Measurements from ENCODE around the gene FLNB. TPM values are rescaled to one million over a fixed set of nuclear protein-coding genes. Genes with fewer than 3 reads are reported as not detected.

FLNB gene
- total and polyA plus RNA-seq, 2 of the 4 experiments (the other 2 are of a cell fraction), result 78.0 to 136 TPM

DNA sequence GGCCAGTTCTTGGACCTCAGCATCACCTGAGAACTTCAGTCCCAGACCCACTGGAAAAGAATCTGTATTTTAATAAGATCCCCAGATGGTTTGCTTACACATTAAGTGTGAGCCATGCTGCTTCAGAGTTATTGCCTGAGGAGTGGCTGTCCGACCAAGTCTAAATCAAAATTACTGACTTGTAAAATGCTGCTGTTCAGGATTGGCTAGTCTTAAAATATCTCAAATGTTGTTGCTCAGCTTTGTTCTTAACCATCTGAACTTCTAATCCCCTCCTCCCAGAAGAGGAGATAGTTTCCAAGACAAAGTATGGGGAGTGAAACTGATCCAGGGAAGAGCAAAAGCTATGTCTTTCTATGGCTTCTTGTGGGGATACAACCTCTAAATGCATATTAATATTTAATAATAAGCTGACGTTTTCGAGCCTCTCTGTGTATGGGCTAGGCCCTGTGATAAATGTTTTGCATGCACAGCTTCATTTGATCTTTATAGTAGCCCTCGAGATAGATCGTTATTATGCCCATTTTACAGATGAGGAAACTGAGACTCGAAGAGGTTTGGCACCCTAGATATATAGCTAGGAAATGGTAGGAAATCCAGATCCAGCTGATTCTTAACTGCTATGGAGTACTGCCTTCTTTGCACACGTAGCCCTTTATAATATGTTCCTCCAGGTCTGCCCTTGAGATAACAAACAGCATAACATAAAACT, 150.4 kb downstream of the FLNB start:
- H3K23ac ChIP-seq (ENCODE audit: low read depth, low read length), result no peak overlapping the region
- H3K9ac ChIP-seq (ENCODE audit: low read depth, low read length), result no peak overlapping the region
- peaks cover 14 to 43% of the 10 kb centered on the region in 2 experiments; a peak in 3 of 4 replicates for H3K79me1 ChIP-seq (ENCODE audit: low read depth in 1 of 2, low read length in 2 of 2)
- peaks cover 2% of the 10 kb centered on the region; the same call in 1 of the 2 replicates for H3K9me3 ChIP-seq (ENCODE audit: control insufficient read depth, insufficient read depth, low read length)
- ATAC-seq (ENCODE audit: low read depth) (no peak), DNase-seq (no peak)
- no peak overlapping the region for H2AK5ac ChIP-seq (ENCODE audit: low read depth, low read length)
- no CpG with 5 or more reads among the region's 7 CpGs for WGBS, 2 experiments (ENCODE audit: extremely low coverage in 2 of 2, insufficient read length in 1 of 2)
- in situ Hi-C loops (cut with MboI; ENCODE audit: low sequenced_read_pairs), result no loop called here
- no peak overlapping the region for H3K4ac ChIP-seq (ENCODE audit: low read depth, low read length)
- no peak overlapping the region for H2AFZ ChIP-seq (replicated peaks; ENCODE audit: low read length, poor library complexity)
- H3K4me1 ChIP-seq (ENCODE audit: control insufficient read depth, insufficient read depth, low read length), result peaks cover 13% of the 10 kb centered on the region
- ChIA-PET POLR2A (ENCODE audit: unreplicated experiment) (no interaction called here), CTCF (interaction anchor here (1.3 to 2.3 kb wide), 2 partner anchors 9 to 23 kb away, joined by 5 to 11 read pairs; no protein-coding TSS in a partner anchor)
- H3K27me3 ChIP-seq (ENCODE audit: control insufficient read depth, insufficient read depth, low read length), result no peaks in the 10 kb centered on the region
- H2BK5ac ChIP-seq (ENCODE audit: low read depth, low read length, poor library complexity, severe bottlenecking), result no peak overlapping the region
- no peak overlapping the region for H3K4me3 ChIP-seq (ENCODE audit: insufficient read depth, low read depth, low read length)
- H4K20me1 ChIP-seq (ENCODE audit: insufficient read depth, low read length), result peaks cover 5% of the 10 kb centered on the region; the same call in 1 of the 2 replicates
- TF ChIP-seq, protein P1, sequence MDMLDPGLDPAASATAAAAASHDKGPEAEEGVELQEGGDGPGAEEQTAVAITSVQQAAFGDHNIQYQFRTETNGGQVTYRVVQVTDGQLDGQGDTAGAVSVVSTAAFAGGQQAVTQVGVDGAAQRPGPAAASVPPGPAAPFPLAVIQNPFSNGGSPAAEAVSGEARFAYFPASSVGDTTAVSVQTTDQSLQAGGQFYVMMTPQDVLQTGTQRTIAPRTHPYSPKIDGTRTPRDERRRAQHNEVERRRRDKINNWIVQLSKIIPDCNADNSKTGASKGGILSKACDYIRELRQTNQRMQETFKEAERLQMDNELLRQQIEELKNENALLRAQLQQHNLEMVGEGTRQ (IDR thresholded peaks at IDR 0.05; ENCODE audit: low read depth, low read length), result no peak
- TF ChIP-seq, protein P2, sequence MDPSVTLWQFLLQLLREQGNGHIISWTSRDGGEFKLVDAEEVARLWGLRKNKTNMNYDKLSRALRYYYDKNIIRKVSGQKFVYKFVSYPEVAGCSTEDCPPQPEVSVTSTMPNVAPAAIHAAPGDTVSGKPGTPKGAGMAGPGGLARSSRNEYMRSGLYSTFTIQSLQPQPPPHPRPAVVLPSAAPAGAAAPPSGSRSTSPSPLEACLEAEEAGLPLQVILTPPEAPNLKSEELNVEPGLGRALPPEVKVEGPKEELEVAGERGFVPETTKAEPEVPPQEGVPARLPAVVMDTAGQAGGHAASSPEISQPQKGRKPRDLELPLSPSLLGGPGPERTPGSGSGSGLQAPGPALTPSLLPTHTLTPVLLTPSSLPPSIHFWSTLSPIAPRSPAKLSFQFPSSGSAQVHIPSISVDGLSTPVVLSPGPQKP (IDR thresholded peaks at IDR 0.05; ENCODE audit: borderline replicate concordance, low read depth, low read length), result no peak
- no peak for TF ChIP-seq RAD21 (IDR thresholded peaks at IDR 0.05; ENCODE audit: low read length)
- no peak for TF ChIP-seq CEBPB (IDR thresholded peaks at IDR 0.05; ENCODE audit: low read depth, low read length)
- TF ChIP-seq BHLHE40 (IDR thresholded peaks at IDR 0.05; ENCODE audit: low read depth, low read length), result no peak
- no peak for TF ChIP-seq POLR2A (IDR thresholded peaks at IDR 0.05; ENCODE audit: low read depth, low read length)
- TF ChIP-seq MAFK (IDR thresholded peaks at IDR 0.05; ENCODE audit: low read depth, low read length), result no peak
- TF ChIP-seq NFE2L2 (IDR thresholded peaks at IDR 0.05; ENCODE audit: low read depth, low read length), result no peak
- H3K36me3 ChIP-seq (ENCODE audit: control insufficient read depth, insufficient read depth, low read length), result peaks cover 56% of the 10 kb centered on the region
- H2BK120ac ChIP-seq (ENCODE audit: low read depth, low read length), result no peak overlapping the region
- H4K91ac ChIP-seq (ENCODE audit: insufficient read depth, low read depth, low read length), result no peak overlapping the region
- H3K9me1 ChIP-seq (ENCODE audit: insufficient read depth, low read length), result peaks cover 24% of the 10 kb centered on the region
- no peak overlapping the region for H2BK20ac ChIP-seq (ENCODE audit: low read depth, low read length)
- BruUV-seq (replicated peaks), result no TSS peak
- intact Hi-C loops (cut with micrococcal nuclease), result no loop called here
- no peak overlapping the region for H2AK9ac ChIP-seq (replicated peaks; ENCODE audit: low read depth, low read length, poor library complexity)
- H3K18ac ChIP-seq (ENCODE audit: low read depth, low read length), result no peak overlapping the region
- H2BK15ac ChIP-seq (ENCODE audit: low read depth, low read length), result no peak overlapping the region
- no peak overlapping the region for H4K8ac ChIP-seq (ENCODE audit: low read depth in 2 of 2, low read length in 2 of 2)
- dilution Hi-C loops (cut with HindIII; ENCODE audit: low sequenced_read_pairs, unreplicated experiment), result no loop called here
- H3K56ac ChIP-seq (ENCODE audit: extremely low read depth, insufficient read depth, low read length), result no peak overlapping the region
- no peak overlapping the region for H3K27ac ChIP-seq (ENCODE audit: insufficient read depth, low read length)
- H3K14ac ChIP-seq (replicated peaks; ENCODE audit: low read depth, low read length), result no peak overlapping the region
- H4K5ac ChIP-seq (ENCODE audit: low read depth, low read length), result no peak overlapping the region
- no peak overlapping the region for H3K4me2 ChIP-seq (ENCODE audit: low read depth, low read length)
